Measurements from ENCODE around the gene ATG14. TPM values are rescaled to one million over a fixed set of nuclear protein-coding genes. Genes with fewer than 3 reads are reported as not detected.

Gene ATG14
- total and polyA plus RNA-seq, 2 of the 8 experiments (the other 6 are each of a cell fraction or from before 2014, with no cell fraction given) = 4.9 to 10.8 TPM

DNA sequence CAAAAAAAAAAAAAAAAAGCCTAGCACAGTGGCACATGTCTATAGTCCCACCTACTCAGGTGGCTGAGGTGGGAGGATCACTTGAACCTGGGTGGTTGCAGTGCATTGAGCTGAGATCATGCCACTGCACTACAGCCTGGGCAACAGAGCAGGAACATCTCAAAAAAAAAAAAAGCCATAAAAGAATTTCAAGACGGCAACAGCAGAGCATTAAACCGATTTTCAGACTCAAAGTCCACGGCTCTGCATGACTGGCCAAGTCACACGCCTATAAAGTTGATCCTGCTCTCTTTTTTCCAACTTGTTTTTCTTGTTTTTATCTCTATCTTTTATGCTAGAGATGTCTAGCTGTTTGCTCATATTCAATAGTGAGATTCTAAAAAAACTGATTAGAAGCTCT, 95.1 kb downstream of the ATG14 start (continued):
- no peak for TF ChIP-seq FOSL1 (IDR thresholded peaks at IDR 0.05; ENCODE audit: insufficient read depth, low read depth, low read length)
- no peak for TF ChIP-seq JUN (IDR thresholded peaks at IDR 0.05; ENCODE audit: low read depth, low read length)
- TF ChIP-seq MAFK (IDR thresholded peaks at IDR 0.05; ENCODE audit: low read depth, low read length) = no peak
- TF ChIP-seq RNF2 (IDR thresholded peaks at IDR 0.05; ENCODE audit: borderline replicate concordance, low read depth, low read length, missing control alignments, poor library complexity, severe bottlenecking) = no peak

Small RNA genes lying within 50 kb of the gene (small RNA-seq; reads per million reads assigned to genes)
- gene AL356801.1 (ENCODE audit: insufficient read depth) = not detected

Other genes starting within 250 kb of the ATG14 start
- 150 and 155 TPM in 2 replicates for gene DLGAP5, start 220.2 kb downstream of the ATG14 start, total RNA-seq (2021; fragmentation: NEBNext Ultra II Directional; extraction: Animal tissue kit (Norgen Biotek cat#: 25700))
- gene DLGAP5, start 220.2 kb downstream of the ATG14 start, polyA plus RNA-seq (2011; rRNA removed) = 9.1 and 16.9 TPM in 2 replicates
- gene FBXO34, start 140.4 kb downstream of the ATG14 start, total RNA-seq (2021; fragmentation: NEBNext Ultra II Directional; extraction: Animal tissue kit (Norgen Biotek cat#: 25700)) = 14.4 and 14.8 TPM in 2 replicates
- gene FBXO34, start 140.4 kb downstream of the ATG14 start, polyA plus RNA-seq (2011; rRNA removed) = 5.1 and 7.0 TPM in 2 replicates
- not detected in 2 replicates for gene TBPL2, start 28.8 kb upstream of the ATG14 start, total RNA-seq (2021; fragmentation: NEBNext Ultra II Directional; extraction: Animal tissue kit (Norgen Biotek cat#: 25700))
- 0.03 TPM in 1 of 2 replicates, not detected in the other for gene TBPL2, start 28.8 kb upstream of the ATG14 start, polyA plus RNA-seq (2011; rRNA removed)
- 144 and 151 TPM in 2 replicates for gene KTN1, start 168.4 kb upstream of the ATG14 start, total RNA-seq (2021; fragmentation: NEBNext Ultra II Directional; extraction: Animal tissue kit (Norgen Biotek cat#: 25700))
- 9.6 and 15.4 TPM in 2 replicates for gene KTN1, start 168.4 kb upstream of the ATG14 start, polyA plus RNA-seq (2011; rRNA removed)

Data from H1 (cell line).